ENCODE measurements around the gene C12orf54.
"Not testable (repeated sequence)": the region's sequence is repeated elsewhere in the genome, so short reads cannot be mapped to it uniquely, and the experiment has no call there.

Gene C12orf54

DNA sequence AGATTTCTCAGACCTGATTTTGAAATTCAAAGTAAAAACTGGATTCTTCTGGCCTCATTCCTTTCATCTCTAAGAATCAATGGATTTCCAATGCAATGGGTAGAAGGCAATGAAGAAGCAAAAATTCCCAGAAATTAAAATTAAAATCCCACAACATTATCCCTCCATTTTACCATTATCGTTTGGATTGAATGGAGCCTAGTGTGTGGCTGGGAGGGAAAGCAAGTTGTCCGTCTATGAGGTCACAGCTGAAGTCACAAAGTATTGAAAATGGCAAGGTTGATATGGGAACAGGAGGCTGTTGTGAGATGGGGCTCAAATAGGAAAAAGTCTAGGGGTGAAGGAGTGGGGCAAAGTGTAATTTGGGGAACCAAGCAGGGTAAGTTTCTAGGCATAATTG, at the start of gene C12orf54:
Gene C12orf54, plus strand, starts transcription at position 301 of the 400 bp plus-strand sequence. CDS start 799 bp downstream, outside the sequence.
- DNase-seq (ENCODE audit: low read depth): no peak
- TF ChIP-seq, protein P1, sequence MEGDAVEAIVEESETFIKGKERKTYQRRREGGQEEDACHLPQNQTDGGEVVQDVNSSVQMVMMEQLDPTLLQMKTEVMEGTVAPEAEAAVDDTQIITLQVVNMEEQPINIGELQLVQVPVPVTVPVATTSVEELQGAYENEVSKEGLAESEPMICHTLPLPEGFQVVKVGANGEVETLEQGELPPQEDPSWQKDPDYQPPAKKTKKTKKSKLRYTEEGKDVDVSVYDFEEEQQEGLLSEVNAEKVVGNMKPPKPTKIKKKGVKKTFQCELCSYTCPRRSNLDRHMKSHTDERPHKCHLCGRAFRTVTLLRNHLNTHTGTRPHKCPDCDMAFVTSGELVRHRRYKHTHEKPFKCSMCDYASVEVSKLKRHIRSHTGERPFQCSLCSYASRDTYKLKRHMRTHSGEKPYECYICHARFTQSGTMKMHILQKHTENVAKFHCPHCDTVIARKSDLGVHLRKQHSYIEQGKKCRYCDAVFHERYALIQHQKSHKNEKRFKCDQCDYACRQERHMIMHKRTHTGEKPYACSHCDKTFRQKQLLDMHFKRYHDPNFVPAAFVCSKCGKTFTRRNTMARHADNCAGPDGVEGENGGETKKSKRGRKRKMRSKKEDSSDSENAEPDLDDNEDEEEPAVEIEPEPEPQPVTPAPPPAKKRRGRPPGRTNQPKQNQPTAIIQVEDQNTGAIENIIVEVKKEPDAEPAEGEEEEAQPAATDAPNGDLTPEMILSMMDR (IDR thresholded peaks at IDR 0.05; ENCODE audit: low read length, missing control alignments): no peak
- no peak within 1 kb of the TSS for H3K4me3 ChIP-seq (replicated peaks; ENCODE audit: low read depth, low read length)

DNA sequence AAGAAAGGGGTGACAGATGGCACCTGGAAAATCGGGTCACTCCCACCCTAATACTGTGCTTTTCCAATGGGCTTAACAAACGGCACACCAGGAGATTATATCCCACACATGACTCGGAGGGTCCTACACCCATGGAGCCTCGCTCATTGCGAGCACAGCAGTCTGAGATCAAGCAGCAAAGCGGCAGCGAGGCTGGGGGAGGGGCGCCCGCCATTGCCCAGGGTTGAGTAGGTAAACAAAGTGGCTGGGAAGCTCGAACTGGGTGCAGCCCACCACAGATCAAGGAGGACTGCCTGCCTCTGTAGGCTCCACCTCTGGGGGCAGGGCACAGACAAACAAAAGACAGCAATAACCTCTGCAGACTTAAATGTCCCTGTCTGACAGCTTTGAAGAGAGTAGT, 48.3 kb upstream of the C12orf54 start:
- DNase-seq (ENCODE audit: low read depth); H3K4me3 ChIP-seq (replicated peaks; ENCODE audit: low read depth, low read length): not testable (repeated sequence)

DNA sequence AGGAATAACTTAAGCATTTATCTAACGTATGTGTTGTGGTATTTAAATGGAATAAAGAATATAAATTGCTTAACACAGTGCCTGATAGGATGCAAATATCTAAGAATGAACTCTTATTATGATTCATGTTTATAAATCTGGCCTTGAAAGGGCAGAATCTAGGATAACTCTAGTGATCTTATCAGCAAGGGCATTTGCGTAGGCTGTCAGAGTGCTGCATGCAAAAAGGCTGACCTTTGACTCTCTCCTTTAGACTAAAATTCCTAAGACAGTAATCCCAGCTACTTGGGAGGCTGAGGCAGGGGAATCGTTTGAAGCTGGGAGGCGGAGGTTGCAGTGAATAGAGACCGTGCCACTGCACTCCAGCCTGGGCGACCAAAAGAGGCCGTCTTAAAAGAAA, 41.2 kb upstream of the C12orf54 start:
- no peak overlapping the region for H3K4me3 ChIP-seq (replicated peaks; ENCODE audit: low read depth, low read length)
- DNase-seq (ENCODE audit: low read depth): peak; percentile 9
- TF ChIP-seq, protein P1 (IDR thresholded peaks at IDR 0.05; ENCODE audit: low read length, missing control alignments): no peak

DNA sequence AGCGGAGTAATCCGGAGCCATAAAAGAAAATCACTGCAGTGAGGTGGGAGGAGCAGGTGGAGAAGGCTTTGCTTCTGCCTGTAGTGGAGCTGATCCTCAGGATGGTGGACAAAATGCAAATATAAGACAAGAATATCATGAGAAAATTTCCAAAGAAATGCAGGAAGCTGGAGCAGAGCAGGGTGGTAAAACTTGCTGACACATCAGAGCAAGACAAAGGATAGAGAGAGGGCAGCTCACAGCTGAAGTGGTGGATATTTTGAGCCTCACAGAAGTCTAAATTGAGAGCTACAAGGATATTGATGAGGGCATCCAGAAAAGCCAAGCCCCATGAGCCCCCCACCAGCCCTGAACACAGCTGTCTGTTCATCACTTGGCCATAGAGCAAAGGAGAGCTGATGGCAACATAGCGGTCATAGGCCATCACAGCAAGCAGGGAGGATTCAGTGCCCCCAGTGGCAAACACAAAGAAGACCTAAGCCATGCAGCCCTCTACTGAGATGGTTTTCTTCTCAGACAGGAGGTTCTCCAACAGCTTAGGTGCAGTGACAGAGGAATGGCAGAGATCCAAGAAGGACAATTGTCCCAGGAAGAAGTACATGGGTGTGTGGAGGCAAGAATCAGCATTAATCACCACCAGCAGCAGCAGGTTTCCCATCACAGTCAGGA, 40.0 kb upstream of the C12orf54 start:
- no peak overlapping the region for H3K4me3 ChIP-seq (replicated peaks; ENCODE audit: low read depth, low read length)
- no peak for DNase-seq (ENCODE audit: low read depth)
- TF ChIP-seq, protein P1 (IDR thresholded peaks at IDR 0.05; ENCODE audit: low read length, missing control alignments): peak; percentile 11

DNA sequence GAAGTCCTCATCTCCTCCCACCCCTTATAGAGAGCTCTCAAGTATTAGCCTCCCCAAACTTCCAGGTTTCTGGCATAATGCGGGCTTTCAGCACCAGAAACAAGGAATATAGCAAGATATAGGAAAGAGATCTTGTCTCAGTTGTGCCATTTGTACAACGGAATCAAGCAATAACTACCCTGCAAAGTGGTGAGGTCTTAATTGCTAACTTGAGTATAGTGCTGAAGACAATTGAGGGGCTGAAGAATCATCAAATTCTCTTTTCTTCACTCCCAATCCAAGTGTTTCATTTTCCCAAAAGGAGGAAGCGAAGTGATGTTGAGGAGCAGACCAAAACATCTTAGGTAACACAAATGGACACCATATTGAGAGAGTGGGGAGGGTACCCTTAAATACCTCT, 36.8 kb upstream of the C12orf54 start:
- TF ChIP-seq, protein P1 (IDR thresholded peaks at IDR 0.05; ENCODE audit: low read length, missing control alignments): no peak
- H3K4me3 ChIP-seq (replicated peaks; ENCODE audit: low read depth, low read length): no peak overlapping the region
- DNase-seq (ENCODE audit: low read depth): no peak

DNA sequence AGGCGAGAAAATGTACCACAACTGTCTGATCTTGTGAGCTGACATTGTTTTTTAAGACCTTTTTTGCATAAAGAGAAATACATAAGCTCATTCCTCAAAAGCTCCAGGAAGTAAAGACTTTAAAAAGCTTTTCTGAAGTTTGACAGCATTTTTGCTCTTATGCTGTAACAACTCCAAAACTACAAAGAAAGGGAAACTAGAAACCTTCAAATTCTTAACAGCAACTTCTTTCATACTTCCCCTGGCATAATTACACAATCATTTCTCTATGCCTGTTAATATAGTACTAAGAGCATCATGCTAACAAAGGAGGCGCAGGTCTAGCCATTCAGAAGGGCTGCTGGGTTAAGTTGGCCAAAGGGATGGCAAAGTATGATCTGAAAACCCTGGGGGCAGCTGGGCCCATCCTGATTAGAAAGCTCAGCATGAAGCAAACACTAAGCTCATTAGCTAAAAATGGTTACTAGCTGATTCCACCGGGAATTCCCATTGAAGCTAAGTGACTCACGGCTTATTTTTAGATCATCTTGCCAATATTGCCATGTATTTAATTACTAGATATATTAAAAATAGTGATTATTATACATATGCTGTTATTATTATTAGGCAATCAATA, 36.0 kb upstream of the C12orf54 start:
- no peak overlapping the region for H3K4me3 ChIP-seq (replicated peaks; ENCODE audit: low read depth, low read length)
- DNase-seq (ENCODE audit: low read depth): no peak
- TF ChIP-seq, protein P1 (IDR thresholded peaks at IDR 0.05; ENCODE audit: low read length, missing control alignments): no peak

DNA sequence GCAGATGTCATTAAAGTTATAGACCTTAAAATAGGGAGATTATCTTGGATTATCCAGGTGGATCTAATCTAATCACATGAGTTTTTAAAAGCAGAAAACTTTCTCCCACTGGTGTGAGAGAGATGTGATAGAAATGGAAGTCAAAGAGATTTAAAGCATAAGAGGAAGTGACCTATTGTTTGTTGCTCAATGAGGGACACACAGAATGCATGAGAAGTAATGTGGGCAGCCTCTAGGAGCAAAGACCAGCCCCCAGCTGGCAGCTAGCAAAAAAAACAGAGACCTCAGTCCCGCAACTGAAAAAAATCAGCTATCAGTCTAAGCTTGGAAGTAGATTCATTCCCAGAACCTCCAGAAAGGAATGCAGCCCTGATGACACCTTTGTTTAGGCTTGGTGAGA, 34.5 kb upstream of the C12orf54 start:
- no peak for DNase-seq (ENCODE audit: low read depth)
- TF ChIP-seq, protein P1 (IDR thresholded peaks at IDR 0.05; ENCODE audit: low read length, missing control alignments): no peak
- no peak overlapping the region for H3K4me3 ChIP-seq (replicated peaks; ENCODE audit: low read depth, low read length)
